ENCODE results near the gene GALNT2. TPM values are rescaled to one million over a fixed set of nuclear protein-coding genes. Genes with fewer than 3 reads are reported as not detected.

GALNT2 gene
- total RNA-seq, 2 donors from 2014 or later = 47.4 to 67.3 TPM

DNA sequence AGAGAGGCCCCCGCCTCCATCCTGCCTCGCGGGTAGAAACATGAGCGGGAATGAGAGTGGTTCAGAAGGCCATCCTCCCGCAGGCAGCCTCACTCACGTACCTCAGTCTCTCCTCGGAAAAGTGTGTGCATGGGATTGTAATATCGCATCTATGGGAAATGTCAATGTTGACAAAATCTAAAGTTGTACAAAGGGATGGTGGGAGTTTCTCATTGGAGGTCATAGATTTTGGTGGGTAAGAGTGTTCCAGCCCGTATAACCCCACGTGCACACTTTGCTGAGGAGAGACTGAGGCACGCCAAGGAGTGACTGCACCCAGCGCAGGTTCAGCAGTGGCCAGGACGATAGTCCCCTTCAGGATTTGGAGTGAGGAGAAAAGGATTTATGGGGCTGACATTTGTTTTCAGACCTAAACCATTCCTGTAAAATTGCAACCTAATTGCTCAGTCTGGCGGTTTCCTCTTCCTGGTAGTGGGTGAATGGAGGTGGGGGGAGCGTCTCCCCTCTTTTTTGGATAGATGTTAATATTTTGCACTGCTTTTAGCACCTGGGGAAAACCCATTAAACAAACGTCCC is 59.6 kb downstream of the GALNT2 start:
- DNase-seq = no peak
- no peak for TF ChIP-seq CTCF (IDR thresholded peaks at IDR 0.05)
- Histone ChIP-seq H3K27me3 (no peaks in the 10 kb centered on the region), H3K9ac (ENCODE audit: low read depth in 2 of 2, low read length in 2 of 2) (no peak overlapping the region), H3K9me3 (no peaks in the 10 kb centered on the region), H3K4me3 (no peak overlapping the region), H3K27ac (no peak overlapping the region), H3K4me1 (peaks cover 9% of the 10 kb centered on the region), H3K36me3 (no peaks in the 10 kb centered on the region)
- intact Hi-C loops (cut with DNase I) = no loop called here

DNA sequence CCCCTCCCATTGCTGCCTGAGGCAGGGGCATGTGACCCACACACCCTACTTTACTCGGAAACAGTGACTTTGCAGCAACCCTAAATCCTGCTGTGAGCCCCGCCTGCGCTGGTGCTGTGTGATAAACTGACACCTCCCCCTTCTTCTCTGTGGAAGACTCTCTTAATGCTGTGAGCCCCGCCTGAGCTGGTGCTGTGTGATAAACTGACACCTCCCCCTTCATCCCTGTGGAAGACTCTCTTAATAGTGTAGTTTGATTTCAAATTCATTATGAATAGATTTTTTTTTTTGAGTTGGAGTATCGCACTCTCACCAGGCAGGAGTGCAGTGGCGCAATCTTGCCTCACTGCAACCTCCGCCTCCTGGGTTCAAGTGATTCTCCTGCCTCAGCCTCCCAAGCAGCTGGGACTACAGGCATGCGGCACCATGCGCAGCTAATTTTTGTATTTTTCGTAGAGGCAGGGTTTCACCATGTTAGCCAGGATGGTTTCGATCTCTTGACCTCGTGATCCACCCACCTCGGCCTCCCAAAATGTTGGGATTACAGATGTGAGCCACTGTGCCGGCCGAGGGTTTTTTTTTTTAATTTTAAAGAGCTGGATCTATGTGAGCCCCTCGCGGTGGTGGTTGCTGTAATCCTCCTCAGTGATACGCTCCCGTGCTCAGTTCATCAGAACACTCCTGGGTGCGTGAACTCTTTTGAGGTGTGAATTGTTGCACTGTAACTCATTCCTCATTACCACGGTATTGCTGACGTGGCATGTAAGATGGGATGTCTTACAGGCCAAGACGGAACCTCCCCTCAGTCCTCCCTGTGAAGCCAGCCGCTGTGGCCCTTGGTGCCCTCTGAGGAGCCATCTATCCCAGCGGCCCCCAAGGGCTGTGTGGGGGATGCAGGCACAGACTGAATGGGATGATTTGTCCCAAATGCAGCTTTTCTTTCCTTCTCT is 60.3 kb downstream of the GALNT2 start:
- no peak for TF ChIP-seq CTCF (IDR thresholded peaks at IDR 0.05)
- no peaks in the 10 kb centered on the region for H3K9me3 ChIP-seq
- no peak overlapping the region for H3K9ac ChIP-seq (ENCODE audit: low read depth in 2 of 2, low read length in 2 of 2)
- intact Hi-C loops (cut with DNase I) = no loop called here
- no peak for DNase-seq
- no peak overlapping the region for H3K27ac ChIP-seq
- H3K4me1 ChIP-seq = peaks cover 9% of the 10 kb centered on the region
- H3K27me3 ChIP-seq = no peaks in the 10 kb centered on the region
- no peaks in the 10 kb centered on the region for H3K36me3 ChIP-seq
- H3K4me3 ChIP-seq = no peak overlapping the region

GRCh38 chr1:230128569-230129285 is 61.7 kb downstream of the GALNT2 start:
- Histone ChIP-seq H3K9me3 (no peaks in the 10 kb centered on the region), H3K27ac (no peak overlapping the region), H3K4me1 (peaks cover 9% of the 10 kb centered on the region), H3K36me3 (no peaks in the 10 kb centered on the region), H3K27me3 (no peaks in the 10 kb centered on the region), H3K4me3 (no peak overlapping the region), H3K9ac (ENCODE audit: low read depth in 2 of 2, low read length in 2 of 2) (no peak overlapping the region)
- intact Hi-C loops (cut with DNase I) = no loop called here
- TF ChIP-seq CTCF (IDR thresholded peaks at IDR 0.05) = no peak
- DNase-seq = no peak

GRCh38 chr1:230129341-230129740 is 62.3 kb downstream of the GALNT2 start:
- Histone ChIP-seq H3K9ac (ENCODE audit: low read depth in 2 of 2, low read length in 2 of 2) (no peak overlapping the region), H3K27me3 (no peaks in the 10 kb centered on the region), H3K4me3 (no peak overlapping the region), H3K9me3 (no peaks in the 10 kb centered on the region), H3K4me1 (peaks cover 9% of the 10 kb centered on the region), H3K36me3 (no peaks in the 10 kb centered on the region), H3K27ac (no peak overlapping the region)
- no peak for TF ChIP-seq CTCF (IDR thresholded peaks at IDR 0.05)
- DNase-seq = no peak
- intact Hi-C loops (cut with DNase I) = no loop called here

GRCh38 chr1:230130172-230130944 is 63.3 kb downstream of the GALNT2 start:
- no peaks in the 10 kb centered on the region for H3K27me3 ChIP-seq
- H3K9ac ChIP-seq (ENCODE audit: low read depth in 2 of 2, low read length in 2 of 2) = no peak overlapping the region
- H3K4me1 ChIP-seq = peaks cover 8% of the 10 kb centered on the region
- no peak for TF ChIP-seq CTCF (IDR thresholded peaks at IDR 0.05)
- DNase-seq = no peak
- intact Hi-C loops (cut with DNase I) = no loop called here
- H3K9me3 ChIP-seq = no peaks in the 10 kb centered on the region
- H3K4me3 ChIP-seq = no peak overlapping the region
- no peaks in the 10 kb centered on the region for H3K36me3 ChIP-seq
- H3K27ac ChIP-seq = no peak overlapping the region

Data from colonic mucosa (tissue), 4 donors.